Measurements from ENCODE around the gene USP12.

DNA sequence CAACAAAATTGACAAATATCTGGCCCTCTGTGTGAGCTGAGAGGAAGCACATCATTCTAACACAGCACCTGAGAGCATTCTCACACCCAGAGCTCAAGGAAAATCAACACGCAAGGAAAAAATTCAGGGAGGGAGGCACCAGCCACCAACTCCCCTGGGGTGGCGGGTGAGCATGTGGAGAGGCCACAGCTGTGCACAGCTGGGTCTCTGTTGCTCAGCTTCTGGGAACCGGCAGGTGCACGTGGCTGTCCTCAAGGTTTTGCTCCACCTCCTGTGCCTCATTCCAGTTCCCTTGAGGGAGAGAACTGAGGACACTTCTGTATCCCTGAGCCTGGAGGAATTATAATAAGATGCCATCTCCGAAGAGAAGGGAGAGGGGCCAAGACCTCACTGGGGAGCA, 134.0 kb downstream of the USP12 start:
- TF ChIP-seq EZH2phosphoT487 (IDR thresholded peaks at IDR 0.05; ENCODE audit: low read depth): no peak
- TF ChIP-seq, protein P1, sequence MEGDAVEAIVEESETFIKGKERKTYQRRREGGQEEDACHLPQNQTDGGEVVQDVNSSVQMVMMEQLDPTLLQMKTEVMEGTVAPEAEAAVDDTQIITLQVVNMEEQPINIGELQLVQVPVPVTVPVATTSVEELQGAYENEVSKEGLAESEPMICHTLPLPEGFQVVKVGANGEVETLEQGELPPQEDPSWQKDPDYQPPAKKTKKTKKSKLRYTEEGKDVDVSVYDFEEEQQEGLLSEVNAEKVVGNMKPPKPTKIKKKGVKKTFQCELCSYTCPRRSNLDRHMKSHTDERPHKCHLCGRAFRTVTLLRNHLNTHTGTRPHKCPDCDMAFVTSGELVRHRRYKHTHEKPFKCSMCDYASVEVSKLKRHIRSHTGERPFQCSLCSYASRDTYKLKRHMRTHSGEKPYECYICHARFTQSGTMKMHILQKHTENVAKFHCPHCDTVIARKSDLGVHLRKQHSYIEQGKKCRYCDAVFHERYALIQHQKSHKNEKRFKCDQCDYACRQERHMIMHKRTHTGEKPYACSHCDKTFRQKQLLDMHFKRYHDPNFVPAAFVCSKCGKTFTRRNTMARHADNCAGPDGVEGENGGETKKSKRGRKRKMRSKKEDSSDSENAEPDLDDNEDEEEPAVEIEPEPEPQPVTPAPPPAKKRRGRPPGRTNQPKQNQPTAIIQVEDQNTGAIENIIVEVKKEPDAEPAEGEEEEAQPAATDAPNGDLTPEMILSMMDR (IDR thresholded peaks at IDR 0.05; ENCODE audit: low read depth, low read length): no peak

Data from OCI-LY3 (cell line).